Measurements from ENCODE around the gene CDYL2.

DNA sequence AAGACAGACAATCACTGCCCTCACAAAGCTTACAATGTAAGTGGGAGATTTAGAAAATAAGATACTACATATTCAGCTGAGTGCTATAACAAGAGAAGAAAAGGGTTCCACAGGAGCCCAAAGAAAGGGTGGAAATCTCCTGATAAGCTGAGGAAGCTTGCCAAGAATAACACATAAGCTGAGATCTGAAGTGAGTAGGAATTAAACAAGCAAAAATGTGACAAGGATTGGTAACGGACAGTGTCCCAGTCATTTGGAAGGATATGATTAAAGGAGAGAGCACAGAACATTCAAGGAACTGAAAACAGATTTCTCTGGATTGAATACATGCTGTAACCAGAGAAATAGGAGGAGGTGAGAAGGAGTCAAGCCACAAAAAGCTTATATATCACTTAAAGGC is 13.0 kb downstream of the CDYL2 start:
- no peak for TF ChIP-seq POLR2A (IDR thresholded peaks at IDR 0.05; ENCODE audit: low read depth, low read length)
- no peak for TF ChIP-seq TAF1 (IDR thresholded peaks at IDR 0.05; ENCODE audit: borderline replicate concordance, low read depth, low read length)
